IPS DF 19.7 (cell line): Measurements from ENCODE around the gene DUSP22.

ENCODE experiments used
- DNase-seq: peaks from one replicate; pipeline ENCODE4 v3.0.0-alpha.2; 2013; ENCODE audit warnings: low read depth, low spot score

DUSP22 gene

GRCh38 chr6:308768-309167 lies 16.5 kb downstream of the DUSP22 start:
- DNase-seq = no peak

DNA sequence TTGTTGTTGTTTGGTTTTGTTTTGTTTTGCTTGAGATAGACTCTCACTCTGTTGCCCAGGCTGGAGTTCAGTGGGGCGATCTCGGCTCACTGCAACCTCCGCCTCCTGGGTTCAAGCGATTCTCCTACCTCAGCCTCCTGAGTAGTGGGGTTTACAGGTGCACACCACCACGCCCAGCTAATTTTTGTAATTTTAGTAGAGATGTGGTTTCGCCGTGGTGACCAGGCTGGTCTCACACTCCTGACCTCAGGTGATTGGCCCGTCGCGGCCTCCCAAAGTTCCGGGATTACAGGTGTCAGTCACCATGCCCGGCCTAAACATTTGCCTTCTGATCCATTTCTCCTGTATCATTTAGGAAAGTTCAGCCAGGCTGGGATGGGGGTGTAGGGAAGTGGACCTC lies 17.7 kb downstream of the DUSP22 start:
- no peak for DNase-seq

GRCh38 chr6:310671-311070 lies 18.4 kb downstream of the DUSP22 start:
- DNase-seq = no peak

DNA sequence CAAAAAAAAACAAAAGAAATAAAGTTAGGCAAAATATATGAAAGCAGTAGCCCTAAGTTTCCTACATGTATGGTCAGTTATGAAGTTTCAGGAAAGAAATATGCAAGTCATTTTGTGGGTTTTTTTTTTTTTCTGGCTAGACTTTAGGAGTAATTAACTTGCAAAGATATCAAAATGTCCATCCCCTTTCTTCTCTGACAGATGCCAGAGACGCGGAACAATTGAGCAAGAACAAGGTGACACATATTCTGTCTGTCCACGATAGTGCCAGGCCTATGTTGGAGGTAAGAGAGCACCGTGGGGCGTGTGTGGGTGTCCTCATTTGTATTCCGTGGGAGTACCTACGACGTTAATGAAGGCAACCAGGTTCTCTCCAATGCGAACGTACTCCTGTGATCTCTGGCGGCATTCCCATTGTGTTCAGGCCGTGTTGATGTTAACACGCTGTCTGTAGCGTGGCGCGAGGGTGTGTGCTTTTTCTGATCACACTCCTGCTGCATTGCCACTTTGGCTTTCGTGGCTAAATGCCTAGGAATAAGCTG lies 19.5 kb downstream of the DUSP22 start:
- DNase-seq = no peak

GRCh38 chr6:313087-313486 lies 20.8 kb downstream of the DUSP22 start:
- no peak for DNase-seq

- no peak for DNase-seq
Observed at GRCh38 chr6:313917-314316, 21.6 kb downstream of the DUSP22 start.

DNA sequence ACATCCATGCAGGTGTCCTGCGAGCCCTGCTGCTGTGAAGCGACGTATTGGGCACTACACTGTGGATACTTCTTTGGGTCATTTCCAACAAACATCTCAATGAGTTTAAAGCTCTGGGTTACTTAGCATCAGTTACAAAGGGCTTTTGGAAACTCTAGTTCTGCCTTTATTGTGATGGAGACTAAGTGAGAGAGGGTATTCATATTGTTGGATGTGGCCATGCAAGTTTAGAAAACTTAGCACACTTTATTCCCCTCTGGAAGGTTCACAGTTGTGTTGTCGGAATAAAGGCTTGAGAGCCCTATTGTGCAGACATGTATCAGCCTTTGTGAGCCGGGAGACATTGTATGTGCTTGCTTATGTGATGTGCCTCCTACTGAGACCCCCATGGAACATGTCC lies 22.1 kb downstream of the DUSP22 start:
- no peak for DNase-seq

DNA sequence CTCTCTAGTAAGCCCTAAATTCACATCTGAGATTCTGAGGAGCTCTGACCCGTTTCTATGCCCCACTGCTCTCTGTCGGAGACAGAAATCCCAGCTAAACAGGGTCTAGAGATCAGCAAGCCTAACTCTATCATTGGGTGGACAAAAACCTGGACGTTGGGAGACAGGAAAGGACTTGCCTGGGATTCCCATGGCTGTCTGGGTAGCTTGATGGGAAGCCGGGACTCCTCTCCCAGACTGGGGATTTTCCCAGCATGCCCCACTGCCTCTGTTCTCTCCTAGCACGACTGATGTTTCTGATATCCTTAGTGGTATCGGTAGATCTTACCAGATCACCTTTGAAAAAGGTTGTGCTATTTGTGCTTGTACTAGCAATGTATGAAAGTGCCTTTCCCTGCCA lies 22.9 kb downstream of the DUSP22 start:
- no peak for DNase-seq

GRCh38 chr6:315921-316752 lies 23.9 kb downstream of the DUSP22 start:
- no peak for DNase-seq

DNA sequence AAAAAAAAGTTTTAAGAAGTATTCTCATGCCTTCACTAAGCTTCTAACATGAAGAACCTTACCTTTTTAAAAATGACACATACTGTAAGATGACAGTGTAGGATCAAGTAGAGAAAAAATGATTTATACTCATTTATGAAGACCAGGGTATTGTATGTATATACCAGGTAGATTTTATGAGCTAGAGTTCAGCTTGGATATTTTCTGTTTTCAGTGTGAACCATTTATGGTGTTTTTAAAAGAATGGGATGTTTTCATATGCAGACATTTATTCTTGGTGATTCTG lies 24.4 kb downstream of the DUSP22 start:
- DNase-seq = no peak

DNA sequence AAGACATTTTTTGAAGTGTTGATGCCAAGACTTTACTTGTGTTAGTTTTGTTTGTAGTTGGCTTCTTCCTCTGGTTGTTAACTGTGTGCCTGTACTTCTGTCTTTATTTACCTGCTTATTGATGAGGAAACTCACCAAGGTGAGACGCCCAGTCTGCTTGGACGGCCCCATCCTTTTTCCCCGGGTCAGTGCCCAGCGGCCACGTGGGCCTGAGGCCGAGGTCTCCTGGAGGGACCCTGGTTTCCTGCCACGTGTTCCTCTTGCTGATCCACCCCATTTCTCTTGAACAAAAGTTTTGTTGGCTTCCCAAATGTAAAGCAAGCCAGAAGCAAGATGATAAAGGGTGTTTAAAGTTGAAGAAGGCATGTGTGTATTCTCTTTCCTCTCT lies 24.8 kb downstream of the DUSP22 start:
- DNase-seq = no peak

DNA sequence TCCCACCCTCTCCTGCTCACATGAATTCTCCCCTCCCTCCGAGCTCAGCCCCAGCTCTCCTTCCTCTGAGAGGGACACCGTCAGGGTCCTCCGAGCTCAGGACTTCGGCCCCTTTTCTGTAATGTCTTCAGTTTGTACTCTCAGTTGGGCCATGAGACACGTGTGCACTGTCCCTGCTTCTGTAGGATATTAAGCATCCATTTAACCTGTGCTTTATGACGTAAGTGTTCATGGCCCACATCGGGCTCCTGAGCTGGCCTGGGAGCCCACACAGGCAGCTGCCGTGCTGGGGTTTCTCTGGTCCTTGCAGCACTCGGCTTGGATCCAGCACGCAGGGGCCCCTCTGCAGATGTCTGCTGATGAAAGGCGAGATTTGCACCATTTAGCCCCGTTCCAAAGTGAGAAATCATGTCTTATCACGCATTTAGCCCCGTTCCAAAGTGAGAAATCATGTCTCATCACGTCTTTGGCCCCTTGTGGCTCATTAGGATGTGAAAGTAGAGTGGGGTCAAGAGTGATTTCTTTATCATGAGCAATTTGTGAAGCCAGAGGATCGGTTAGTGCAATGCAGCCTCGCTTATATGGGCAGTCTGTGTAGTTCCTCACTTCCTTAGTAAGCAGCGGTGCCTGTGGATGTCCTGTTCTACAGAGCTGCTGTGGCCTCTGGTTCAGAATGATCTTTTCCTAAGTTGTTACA lies 25.3 kb downstream of the DUSP22 start:
- DNase-seq = no peak

GRCh38 chr6:318243-318890 lies 26.1 kb downstream of the DUSP22 start:
- DNase-seq = no peak

DNA sequence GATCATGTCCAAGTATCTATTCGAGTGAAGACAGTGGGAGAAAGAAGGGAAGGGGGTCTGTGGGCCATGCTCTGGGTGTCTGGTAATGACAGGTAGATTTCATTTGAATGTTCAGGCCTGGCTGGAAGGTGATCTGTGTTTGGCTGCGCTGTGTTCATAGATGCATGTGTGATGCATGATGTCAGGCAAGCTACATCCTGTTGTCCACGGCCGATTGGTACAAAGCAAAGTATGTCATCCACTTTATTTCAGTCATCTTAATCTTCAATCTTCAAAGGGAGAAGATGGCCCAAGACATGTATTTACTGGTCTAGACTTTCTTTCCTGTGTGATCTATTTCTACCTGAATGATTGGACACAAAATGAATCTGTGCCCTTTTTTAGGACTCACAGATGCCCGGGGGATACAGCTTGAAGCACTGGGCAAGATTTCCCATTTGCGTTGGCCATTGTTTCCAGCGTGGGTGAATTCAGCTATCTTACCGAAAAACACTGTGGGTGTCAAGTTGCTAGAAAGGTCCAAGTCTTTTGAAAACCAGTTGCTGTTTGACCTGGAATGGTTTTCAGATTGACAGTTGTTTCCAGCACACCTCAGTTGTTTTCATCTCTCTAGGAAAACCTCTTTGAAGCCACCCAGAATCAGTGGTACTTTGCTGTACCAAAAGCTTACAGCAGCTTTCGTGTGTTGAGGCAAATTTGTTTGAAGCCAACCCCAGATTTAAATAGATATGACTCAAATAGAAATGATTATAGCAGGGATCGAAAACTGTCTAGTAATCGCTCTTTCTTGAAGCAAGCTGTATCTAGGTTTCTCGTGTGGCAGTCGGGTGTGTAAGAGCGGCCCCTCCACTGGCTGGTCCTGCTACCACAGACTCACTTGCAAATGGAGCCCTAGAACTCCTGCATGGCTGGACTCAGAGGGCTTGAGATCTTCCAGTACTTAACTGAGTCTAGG lies 27.2 kb downstream of the DUSP22 start:
- DNase-seq = no peak

GRCh38 chr6:320351-321157 lies 28.3 kb downstream of the DUSP22 start:
- DNase-seq = no peak

- no peak for DNase-seq
Observed at GRCh38 chr6:321158-321438, 28.8 kb downstream of the DUSP22 start.

GRCh38 chr6:321536-322258 lies 29.4 kb downstream of the DUSP22 start:
- DNase-seq = no peak

DNA sequence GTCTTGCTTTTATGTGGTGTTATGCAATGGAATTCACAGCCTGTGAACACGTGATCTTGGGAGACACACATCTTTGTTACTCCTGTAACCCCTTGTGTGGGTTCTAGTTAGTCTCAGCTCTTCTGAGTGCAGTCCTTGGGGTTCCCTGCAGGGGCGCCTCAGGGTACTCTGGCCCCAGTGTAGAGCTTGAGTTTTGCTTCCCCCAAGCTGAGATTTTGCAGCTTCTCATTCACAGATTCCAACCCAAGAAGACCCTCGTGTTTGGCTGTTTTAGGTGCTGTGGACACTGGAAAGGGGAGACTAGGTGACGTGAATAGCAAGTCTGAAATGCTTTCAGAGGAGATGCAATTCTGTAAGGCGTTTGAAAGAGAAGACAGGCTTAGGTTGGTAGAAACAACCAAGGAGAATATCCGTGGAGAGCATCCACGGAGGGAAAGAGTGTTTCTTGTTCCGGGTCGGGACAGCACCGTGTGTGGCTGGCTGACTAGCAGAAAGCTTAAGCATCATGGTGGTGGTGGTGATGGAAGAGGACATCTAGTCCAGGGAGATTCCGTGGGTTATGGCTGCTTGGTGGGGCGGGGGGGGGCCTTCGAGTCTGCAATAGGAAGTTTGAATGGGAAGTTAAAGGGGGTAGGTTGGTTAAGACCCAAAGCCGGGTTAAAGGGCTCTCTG lies 30.1 kb downstream of the DUSP22 start:
- DNase-seq = no peak

DNA sequence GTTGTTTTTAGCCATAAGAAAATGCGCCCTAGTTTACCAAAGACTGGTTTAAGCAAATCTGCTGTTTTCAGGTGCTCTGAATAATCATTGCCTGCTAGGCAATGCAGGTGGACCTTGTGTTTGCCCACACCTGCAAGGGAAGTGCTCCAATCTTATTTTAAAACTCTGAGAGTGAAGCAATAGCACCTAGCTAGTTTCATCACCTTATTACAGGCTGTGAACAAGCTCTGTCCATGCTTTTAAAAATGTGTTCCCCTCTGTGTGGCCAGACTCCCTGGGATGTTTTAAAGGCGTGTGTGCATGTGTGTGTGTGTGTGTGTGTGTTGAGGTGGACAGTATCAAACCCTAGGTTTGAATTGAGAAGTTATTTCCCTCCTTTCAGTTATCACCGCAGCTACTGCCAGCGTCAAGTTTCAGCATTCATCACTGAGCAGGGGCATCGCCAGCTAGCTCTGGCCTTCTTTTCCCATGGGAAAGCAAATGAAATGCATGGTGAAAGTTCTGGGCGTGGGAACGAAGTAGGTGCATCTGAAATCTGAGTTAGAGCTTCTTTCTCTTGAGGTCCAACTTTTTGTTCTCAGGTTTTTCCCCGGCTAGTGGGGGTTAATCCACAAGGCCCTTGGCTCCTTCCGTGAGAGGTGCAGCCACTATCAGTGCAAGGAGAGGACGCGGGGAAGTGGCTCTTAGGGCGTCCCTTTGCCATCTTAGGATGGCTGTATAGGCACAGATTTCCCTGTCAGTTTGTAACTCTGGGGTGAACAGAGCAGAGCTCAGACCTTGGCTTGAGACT lies 30.8 kb downstream of the DUSP22 start:
- DNase-seq = no peak
